CD4-positive, alpha-beta T cell (primary cell): ENCODE data around the gene ITGB2. TPM values are rescaled to one million over a fixed set of nuclear protein-coding genes. Genes with fewer than 3 reads are reported as not detected.

ENCODE experiments used
- ATAC-seq: fragments of 200-7000 bp; cut with Tn5 transposase; one replicate; pipeline ENCODE4 v1.10.0; 2022; ENCODE audit warnings: mild to moderate bottlenecking; ENCODE audit not compliant: poor library complexity
- CTCF ChIA-PET: fragments of 350-600 bp; sonication (Branson Sonifier 250); formaldehyde crosslinking; loops from one replicate; lab custom pipeline; 2021; ENCODE audit warnings: antibody characterized with exemption, inconsistent platforms; lab: Charles Lee
- POLR2A ChIA-PET: fragments of 350-600 bp; sonication (Branson Sonifier 250); formaldehyde crosslinking; loops from one replicate; lab custom pipeline; 2021; ENCODE audit warnings: antibody characterized with exemption, inconsistent platforms; lab: Charles Lee
- DNase-seq, 14 experiments: peaks; one replicate each; pipeline ENCODE4 v3.0.0-alpha.2; 2013 to 2020; ENCODE audit warnings: mixed read lengths in 2 of 14
- H3K27ac ChIP-seq, 2 donors: one replicate each; pipeline versions ENCODE4 v1.5.1 to v1.7.0; 2013; ENCODE audit warnings: low read length in 2 of 2, low read depth in 1 of 2, mild to moderate bottlenecking in 1 of 2
- H3K27me3 ChIP-seq, 2 experiments: 1 replicate in 1 of 2; 2 replicates in 1 of 2; pipeline versions ENCODE4 v1.6.1 to v1.7.0; 2013; ENCODE audit warnings: low read length in 2 of 2, control low read depth in 1 of 2, mild to moderate bottlenecking in 1 of 2, moderate library complexity in 1 of 2; ENCODE audit not compliant: insufficient read depth in 2 of 2, control insufficient read depth in 1 of 2
- H3K36me3 ChIP-seq: one replicate; pipeline ENCODE4 v1.6.1; 2013; ENCODE audit warnings: low read length, control low read depth; ENCODE audit not compliant: insufficient read depth
- H3K4me1 ChIP-seq: one replicate; pipeline ENCODE4 v1.6.1; 2013; ENCODE audit warnings: low read length, control low read depth; ENCODE audit not compliant: insufficient read depth
- H3K4me3 ChIP-seq: one replicate; pipeline ENCODE4 v1.5.1; 2013; ENCODE audit warnings: mild to moderate bottlenecking, low read length, moderate library complexity
- H3K9me3 ChIP-seq, 2 experiments: 1 replicate in 1 of 2; 2 replicates in 1 of 2; pipeline versions ENCODE4 v1.6.1 to v1.7.0; 2013; ENCODE audit warnings: low read length in 2 of 2, mild to moderate bottlenecking in 2 of 2, control low read depth in 1 of 2, moderate library complexity in 1 of 2; ENCODE audit not compliant: control insufficient read depth in 1 of 2, insufficient read depth in 1 of 2
- H3K27ac Mint-ChIP-seq: one replicate; pipeline ENCODE4 v1.8.0; 2020; ENCODE audit warnings: mixed read lengths
- H3K27me3 Mint-ChIP-seq: one replicate; pipeline ENCODE4 v1.8.0; 2021; ENCODE audit warnings: mixed read lengths
- H3K36me3 Mint-ChIP-seq: one replicate; pipeline ENCODE4 v1.8.0; 2021; ENCODE audit warnings: low read depth, mixed read lengths
- H3K4me1 Mint-ChIP-seq: one replicate; pipeline ENCODE4 v1.8.0; 2021; ENCODE audit warnings: low read depth, mixed read lengths
- H3K4me3 Mint-ChIP-seq: one replicate; pipeline ENCODE4 v1.8.0; 2020; ENCODE audit warnings: mild to moderate bottlenecking, mixed read lengths
- H3K9me3 Mint-ChIP-seq: one replicate; pipeline ENCODE4 v1.8.0; 2020; ENCODE audit warnings: mixed read lengths
- CTCF ChIP-seq: fragments of 200-600 bp; IDR thresholded peaks from one replicate; pipeline ENCODE4 v1.8.0; 2022; ENCODE audit warnings: antibody characterized with exemption, mild to moderate bottlenecking
- intact Hi-C, 2 experiments: fragments of 100-400 bp; cut with DNase I in 1 of 2; cut with micrococcal nuclease in 1 of 2; formaldehyde crosslinking; loops; one replicate each; pipeline versions ENCODE4 v1.15.1 to v1.9.0; 2023 to 2025; cut with DNase I, micrococcal nuclease
- total RNA-seq, 174 experiments: library from RNA in 2 of 174; stranded (reverse) in 2 of 174; gene quantifications; one replicate each; pipeline ENCODE4 v1.2.3 and lab custom pipeline; 2021 to 2026

The ITGB2 gene
- total RNA-seq, 2 experiments from 2014 or later, result 283 to 284 TPM

GRCh38 chr21:44887807-44888580 is 32.7 kb downstream of the ITGB2 start:
- intact Hi-C loops, result no loop called here
- POLR2A ChIA-PET, result interaction anchor here (0.6 to 1.9 kb wide), 5 partner anchors 8 to 85 kb away, joined by 3 to 5 read pairs (median 3); partner anchors contain the start of gene PTTG1IP
- H3K9me3 ChIP-seq, result no peaks in the 10 kb centered on the region
- Mint-ChIP-seq H3K4me1 (peaks cover 7% of the 10 kb centered on the region), H3K27ac (no peak overlapping the region), H3K36me3 (peaks cover 60% of the 10 kb centered on the region), H3K27me3 (no peaks in the 10 kb centered on the region), H3K9me3 (no peaks in the 10 kb centered on the region), H3K4me3 (no peak overlapping the region)
- ATAC-seq (no peak), DNase-seq (no peak)
- H3K4me3 ChIP-seq, result no peak overlapping the region
- no peak overlapping the region for H3K27ac ChIP-seq
- TF ChIP-seq CTCF, result no peak
- peaks cover 16% of the 10 kb centered on the region for H3K4me1 ChIP-seq
- no peaks in the 10 kb centered on the region for H3K27me3 ChIP-seq
- CTCF ChIA-PET, result no interaction called here
- H3K36me3 ChIP-seq, result peaks cover 72% of the 10 kb centered on the region

- no peak for ATAC-seq
- POLR2A ChIA-PET, result interaction anchor here (1.0 to 1.9 kb wide), 4 partner anchors 8 to 84 kb away, joined by 3 to 5 read pairs (median 3); partner anchors contain the start of gene PTTG1IP
Observed at GRCh38 chr21:44887126-44887806, 33.4 kb downstream of the ITGB2 start.

More at GRCh38 chr21:44887126-44887806, 33.4 kb downstream of the ITGB2 start:
- no peak for TF ChIP-seq CTCF
- H3K27ac ChIP-seq, result no peak overlapping the region
- no peak overlapping the region for H3K4me3 ChIP-seq
- CTCF ChIA-PET, result no interaction called here
- no peaks in the 10 kb centered on the region for H3K9me3 ChIP-seq
- Mint-ChIP-seq H3K27ac (no peak overlapping the region), H3K4me3 (no peak overlapping the region), H3K27me3 (no peaks in the 10 kb centered on the region), H3K36me3 (peaks cover 52% of the 10 kb centered on the region), H3K9me3 (no peaks in the 10 kb centered on the region), H3K4me1 (peaks cover 3% of the 10 kb centered on the region)
- peaks cover 18% of the 10 kb centered on the region for H3K4me1 ChIP-seq
- DNase-seq, result no peak
- H3K36me3 ChIP-seq, result peaks cover 68% of the 10 kb centered on the region
- intact Hi-C loops, result no loop called here
- no peaks in the 10 kb centered on the region for H3K27me3 ChIP-seq
